GM12873 (cell line): ENCODE results near the gene RPS19.

Experiments used
- CTCF ChIP-seq: IDR thresholded peaks from 2 replicates; pipeline ENCODE4 v1.5.1; 2012; ENCODE audit warnings: low read depth, mild to moderate bottlenecking, moderate library complexity, low read length, control low read depth; ENCODE audit not compliant: insufficient read depth; ENCODE audit errors: missing control alignments

RPS19 gene

GRCh38 chr19:41921577-41922576 is 61.8 kb downstream of the RPS19 start:
- no peak for TF ChIP-seq CTCF
